Transverse colon (tissue), 4 donors: ENCODE measurements around the gene ZNF236. TPM values are rescaled to one million over a fixed set of nuclear protein-coding genes. Genes with fewer than 3 reads are reported as not detected.

Experiments
- DNase-seq: peaks from one replicate; pipeline ENCODE4 v3.0.0-alpha.2; 2019
- H3K27ac ChIP-seq, 4 donors: fragments of 200-600 bp; sonication (generic); 2 replicates each; pipeline ENCODE4 v1.5.1; 2016 to 2018; ENCODE audit warnings: inconsistent platforms in 4 of 4
- H3K27me3 ChIP-seq: fragments of 200-600 bp; sonication (generic); 2 replicates; pipeline ENCODE4 v1.5.1; 2017; ENCODE audit warnings: inconsistent platforms
- H3K36me3 ChIP-seq, 4 donors: fragments of 200-600 bp; sonication (generic); 2 replicates each; pipeline ENCODE4 v1.5.1; 2017 to 2019; ENCODE audit warnings: inconsistent platforms in 4 of 4
- H3K4me1 ChIP-seq, 4 donors: fragments of 200-600 bp; sonication (generic); 2 replicates each; pipeline ENCODE4 v1.5.1; 2017 to 2020; ENCODE audit warnings: inconsistent platforms in 4 of 4
- H3K4me3 ChIP-seq, 4 donors: fragments of 200-600 bp; sonication (generic); 1 replicate in 1 of 4; 2 replicates in 3 of 4; pipeline versions ENCODE4 v1.5.1 to v1.6.1; 2017 to 2019; ENCODE audit warnings: inconsistent platforms in 4 of 4
- H3K9me3 ChIP-seq, 2 donors: fragments of 200-600 bp; sonication (generic); 2 replicates each; pipeline ENCODE4 v1.5.1; 2017 to 2019; ENCODE audit warnings: inconsistent platforms in 2 of 2
- EP300 ChIP-seq: sonication (generic); formaldehyde crosslinking; IDR thresholded peaks from one replicate; pipeline ENCODE4 v1.6.1; 2017; ENCODE audit warnings: antibody characterized with exemption, low read depth
- POLR2A ChIP-seq: fragments of 450-650 bp; IDR thresholded peaks from one replicate; pipeline ENCODE4 v1.6.1; 2016; ENCODE audit warnings: antibody characterized with exemption, mild to moderate bottlenecking, moderate library complexity
- POLR2AphosphoS5 ChIP-seq, 3 donors: sonication (generic); formaldehyde crosslinking; IDR thresholded peaks; one replicate each; pipeline ENCODE4 v1.6.1; 2016; ENCODE audit warnings: antibody characterized with exemption in 3 of 3
- WGBS, 2 donors: methylation state at CpG; one replicate each; pipeline ENCODE4 v1.1.5; 2018; ENCODE audit warnings: low coverage in 1 of 2; 5-methylcytosine and 5-hydroxymethylcytosine counted together
- in situ Hi-C, 4 donors: fragments of 200-750 bp; cut with MboI; loops; one replicate each; pipeline versions ENCODE4 v1.15.0 to v1.15.1; 2017; ENCODE audit warnings: low sequenced_read_pairs in 3 of 4, low pct_ligation_motif_present in 1 of 4, low pct_unique_long_range_greater_than_20kb in 1 of 4
- intact Hi-C: fragments of 100-400 bp; cut with DNase I; formaldehyde crosslinking; loops from one replicate; pipeline ENCODE4 v1.15.1; 2023; ENCODE audit warnings: low total_unique reads
- total RNA-seq, 4 donors: library from RNA; depleted of rRNA; stranded (reverse); fragments of >200 nt; gene quantifications; one replicate each; pipeline ENCODE4 v1.1.0, GENCODE V29; 2016
- TF ChIP-seq, protein P1 (sequence below), 5 experiments: fragments of 200-600 bp in 3 of 5; fragments of 450-650 bp in 2 of 5; sonication (generic) in 3 of 5; IDR thresholded peaks; 1 replicate in 2 of 5; 2 replicates in 3 of 5; pipeline ENCODE4 v1.5.1; 2016 to 2017; ENCODE audit warnings: antibody characterized with exemption in 5 of 5, inconsistent platforms in 3 of 5, mild to moderate bottlenecking in 2 of 5, moderate library complexity in 1 of 5

Gene ZNF236
- total RNA-seq, 4 donors from 2014 or later = 18.3 to 82.8 (median 43.7) TPM

DNA sequence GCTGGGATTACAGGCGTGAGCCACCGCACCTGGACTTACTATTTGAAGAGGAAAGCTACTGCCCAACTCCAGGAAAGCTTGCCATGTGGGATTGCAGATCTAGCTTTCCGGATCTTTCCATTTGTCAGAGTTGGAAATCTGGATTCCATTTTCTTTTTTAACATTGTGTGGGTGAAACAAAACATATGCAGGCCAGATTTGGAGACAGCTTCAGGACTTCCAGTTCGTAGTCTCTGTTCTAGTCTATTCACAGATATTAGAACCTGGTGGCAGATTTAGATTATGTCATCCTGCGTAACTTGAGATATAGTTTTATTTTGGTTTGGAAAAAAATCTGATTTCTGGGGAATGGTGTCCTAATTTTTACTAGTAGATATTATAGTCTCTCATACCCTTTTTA lies 70.5 kb downstream of the ZNF236 start:
- H3K36me3 ChIP-seq = peaks cover 2 to 40% (median 17%) of the 10 kb centered on the region in 4 donors
- intact Hi-C loops = no loop called here
- no peaks in the 10 kb centered on the region for H3K27me3 ChIP-seq
- H3K4me1 ChIP-seq = no peaks in the 10 kb centered on the region
- in situ Hi-C loops = no loop called here
- DNase-seq = no peak
- TF ChIP-seq POLR2A = no peak
- TF ChIP-seq EP300 = no peak
- TF ChIP-seq POLR2AphosphoS5 (IDR thresholded peaks at IDR 0.05) = no peak
- no peak overlapping the region for H3K27ac ChIP-seq
- no peak overlapping the region for H3K4me3 ChIP-seq
- no peaks in the 10 kb centered on the region for H3K9me3 ChIP-seq
- 90 to 97% methylated on average over 3 to 5 of the region's 5 CpGs for WGBS, 2 donors

DNA sequence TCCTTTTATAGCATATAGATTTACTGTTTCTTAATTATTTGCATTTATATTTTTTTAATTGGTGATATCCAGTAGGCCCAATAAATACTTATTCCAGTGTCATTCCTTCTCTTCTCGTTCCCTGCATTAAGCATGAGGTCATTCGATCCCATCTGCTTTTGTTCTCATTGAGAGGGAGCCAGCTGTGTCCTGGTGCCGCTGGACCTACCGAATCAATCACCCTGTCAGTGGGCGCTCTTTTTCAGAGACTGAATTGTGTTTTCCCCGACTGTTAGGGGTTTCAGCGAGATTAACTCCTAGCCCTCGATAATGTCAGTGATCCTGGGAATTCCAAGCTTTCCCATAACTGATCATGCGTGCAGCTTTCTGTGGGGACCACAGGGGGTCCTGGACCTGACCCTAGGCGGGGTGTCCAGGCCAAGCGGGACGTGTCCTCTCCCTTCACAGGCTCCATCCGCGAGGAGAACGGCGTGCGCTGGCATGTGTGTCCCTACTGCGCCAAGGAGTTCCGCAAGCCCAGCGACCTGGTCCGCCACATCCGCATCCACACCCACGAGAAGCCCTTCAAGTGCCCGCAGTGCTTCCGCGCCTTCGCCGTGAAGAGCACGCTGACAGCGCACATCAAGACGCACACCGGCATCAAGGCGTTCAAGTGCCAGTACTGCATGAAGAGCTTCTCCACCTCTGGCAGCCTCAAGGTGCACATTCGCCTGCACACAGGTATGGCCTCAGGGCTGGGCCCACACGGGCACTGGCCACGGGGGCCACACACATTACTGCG lies 72.4 kb downstream of the ZNF236 start:
- no peak overlapping the region for H3K4me3 ChIP-seq
- 88 to 96% methylated on average over 4 to 37 of the region's 37 CpGs for WGBS, 2 donors
- no peaks in the 10 kb centered on the region for H3K4me1 ChIP-seq
- no peak for TF ChIP-seq POLR2A
- TF ChIP-seq POLR2AphosphoS5 (IDR thresholded peaks at IDR 0.05) = no peak
- TF ChIP-seq, protein P1, sequence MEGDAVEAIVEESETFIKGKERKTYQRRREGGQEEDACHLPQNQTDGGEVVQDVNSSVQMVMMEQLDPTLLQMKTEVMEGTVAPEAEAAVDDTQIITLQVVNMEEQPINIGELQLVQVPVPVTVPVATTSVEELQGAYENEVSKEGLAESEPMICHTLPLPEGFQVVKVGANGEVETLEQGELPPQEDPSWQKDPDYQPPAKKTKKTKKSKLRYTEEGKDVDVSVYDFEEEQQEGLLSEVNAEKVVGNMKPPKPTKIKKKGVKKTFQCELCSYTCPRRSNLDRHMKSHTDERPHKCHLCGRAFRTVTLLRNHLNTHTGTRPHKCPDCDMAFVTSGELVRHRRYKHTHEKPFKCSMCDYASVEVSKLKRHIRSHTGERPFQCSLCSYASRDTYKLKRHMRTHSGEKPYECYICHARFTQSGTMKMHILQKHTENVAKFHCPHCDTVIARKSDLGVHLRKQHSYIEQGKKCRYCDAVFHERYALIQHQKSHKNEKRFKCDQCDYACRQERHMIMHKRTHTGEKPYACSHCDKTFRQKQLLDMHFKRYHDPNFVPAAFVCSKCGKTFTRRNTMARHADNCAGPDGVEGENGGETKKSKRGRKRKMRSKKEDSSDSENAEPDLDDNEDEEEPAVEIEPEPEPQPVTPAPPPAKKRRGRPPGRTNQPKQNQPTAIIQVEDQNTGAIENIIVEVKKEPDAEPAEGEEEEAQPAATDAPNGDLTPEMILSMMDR (IDR thresholded peaks at IDR 0.05) = no peak
- no peak for TF ChIP-seq EP300
- H3K27ac ChIP-seq = no peak overlapping the region
- no peaks in the 10 kb centered on the region for H3K9me3 ChIP-seq
- in situ Hi-C loops (no loop called here), intact Hi-C loops (no loop called here)
- no peaks in the 10 kb centered on the region for H3K27me3 ChIP-seq
- no peak for DNase-seq
- peaks cover 2 to 40% (median 22%) of the 10 kb centered on the region in 4 donors for H3K36me3 ChIP-seq

DNA sequence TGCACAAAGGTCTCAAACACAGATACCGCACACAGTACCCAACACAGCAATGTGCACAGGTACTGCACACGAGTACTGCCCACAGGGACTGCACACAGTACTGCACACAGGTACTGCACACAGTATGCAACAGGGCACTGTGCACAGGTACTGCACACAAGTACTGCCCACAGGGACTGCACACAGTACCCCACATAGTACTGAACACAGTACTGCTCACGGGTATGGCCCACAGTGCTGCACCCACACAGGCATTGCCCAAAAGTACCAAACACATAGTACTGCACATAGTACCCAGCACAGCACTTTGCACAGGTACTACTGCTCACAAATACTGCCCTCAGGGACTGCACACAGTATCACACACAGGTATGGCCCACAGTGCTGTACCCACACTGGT lies 73.1 kb downstream of the ZNF236 start:
- H3K9me3 ChIP-seq = no peaks in the 10 kb centered on the region
- H3K27ac ChIP-seq = no peak overlapping the region
- no peak overlapping the region for H3K4me3 ChIP-seq
- intact Hi-C loops = no loop called here
- no peak for DNase-seq
- peaks cover 2 to 40% (median 23%) of the 10 kb centered on the region in 4 donors for H3K36me3 ChIP-seq
- no peaks in the 10 kb centered on the region for H3K4me1 ChIP-seq
- H3K27me3 ChIP-seq = no peaks in the 10 kb centered on the region
- in situ Hi-C loops = no loop called here
- WGBS, 2 donors = 100% methylated on average over 3 of the region's 3 CpGs; no CpG with 5 or more reads in 1 of the 2 donors
- TF ChIP-seq EP300 = no peak

DNA sequence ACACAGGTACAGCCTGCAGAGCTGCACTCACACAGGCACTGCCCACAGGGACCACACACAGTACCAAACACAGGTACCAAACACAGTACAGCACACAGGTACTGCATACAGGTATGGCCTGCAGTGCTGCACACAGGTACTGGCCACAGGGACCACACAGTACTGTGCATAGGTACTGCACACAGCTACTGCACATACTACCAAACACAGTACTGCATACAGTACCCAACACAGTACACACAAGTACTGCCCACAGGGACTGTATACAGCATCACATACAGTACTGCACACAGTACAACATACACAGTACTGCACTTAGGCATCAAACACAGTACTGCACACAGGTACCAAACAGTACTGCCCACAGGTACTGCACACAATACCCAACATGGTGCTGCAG lies 74.3 kb downstream of the ZNF236 start:
- H3K36me3 ChIP-seq = peaks cover 2 to 39% (median 25%) of the 10 kb centered on the region in 4 donors
- intact Hi-C loops = no loop called here

DNA sequence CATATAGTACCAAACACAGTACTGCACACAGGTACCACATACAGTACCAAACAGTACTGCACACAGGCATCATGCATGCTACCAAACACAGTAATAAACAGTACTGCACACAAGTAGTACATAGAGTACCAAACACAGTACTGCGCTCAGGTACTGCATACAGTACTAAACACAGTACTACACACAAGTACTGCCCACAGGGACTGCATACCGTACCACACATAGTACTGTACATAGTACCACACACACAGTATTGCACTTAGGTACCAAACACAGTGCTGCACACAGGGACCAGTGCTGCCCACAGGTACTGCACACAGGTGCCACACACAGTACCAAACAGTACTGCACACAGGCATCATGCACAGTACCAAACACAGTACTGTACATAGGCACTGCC lies 74.9 kb downstream of the ZNF236 start:
- in situ Hi-C loops = no loop called here
- Histone ChIP-seq H3K27ac (no peak overlapping the region), H3K27me3 (no peaks in the 10 kb centered on the region), H3K36me3 (peaks cover 2 to 39% (median 25%) of the 10 kb centered on the region in 4 donors), H3K9me3 (no peaks in the 10 kb centered on the region), H3K4me1 (no peaks in the 10 kb centered on the region), H3K4me3 (no peak overlapping the region)
- TF ChIP-seq EP300 (no peak), POLR2A (no peak)
- no peak for DNase-seq
- WGBS, 2 donors = 94% methylated on average over 2 of the region's 2 CpGs; no CpG with 5 or more reads in 1 of the 2 donors
- intact Hi-C loops = no loop called here

More for the DNA sequence above, 74.3 kb downstream of the ZNF236 start:
- no peak for DNase-seq
- Histone ChIP-seq H3K27ac (no peak overlapping the region), H3K9me3 (no peaks in the 10 kb centered on the region), H3K4me1 (no peaks in the 10 kb centered on the region), H3K4me3 (no peak overlapping the region), H3K27me3 (no peaks in the 10 kb centered on the region)
- no peak for TF ChIP-seq POLR2AphosphoS5 (IDR thresholded peaks at IDR 0.05)
- TF ChIP-seq POLR2A = no peak
- TF ChIP-seq, protein P1 (IDR thresholded peaks at IDR 0.05) = no peak
- in situ Hi-C loops = no loop called here
